ENCODE measurements around the gene RXRB. TPM values are rescaled to one million over a fixed set of nuclear protein-coding genes. Genes with fewer than 3 reads are reported as not detected.

RXRB gene
- total and polyA plus RNA-seq, 2 donors (not counting 1 experiment from before 2014, with no cell fraction given) = 88.3 to 99.9 TPM

DNA sequence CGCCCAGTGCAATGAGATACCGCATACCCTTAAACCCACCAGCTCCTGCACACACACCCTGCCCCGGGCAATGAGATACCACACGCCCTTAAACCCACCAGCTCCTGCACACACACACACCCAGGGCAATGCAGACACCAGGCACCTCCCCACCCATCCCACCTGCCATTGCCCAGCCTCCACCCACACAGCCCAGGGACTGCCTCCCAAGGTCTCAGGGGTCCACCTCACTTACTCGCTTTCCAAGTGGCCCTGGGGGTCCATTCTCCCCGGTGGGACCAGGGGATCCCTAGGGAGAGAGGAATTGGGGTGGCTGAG is 32.2 kb downstream of the RXRB start:
- ATAC-seq (ENCODE audit: low read depth) = no peak
- peaks cover 0 to 12% (median 4%) of the 10 kb centered on the region in 4 experiments for H3K27me3 ChIP-seq (replicated peaks in 1 of 4; ENCODE audit: control extremely low read depth in 1 of 4, control insufficient read depth in 3 of 4, insufficient read depth in 4 of 4, low read length in 3 of 4)

DNA sequence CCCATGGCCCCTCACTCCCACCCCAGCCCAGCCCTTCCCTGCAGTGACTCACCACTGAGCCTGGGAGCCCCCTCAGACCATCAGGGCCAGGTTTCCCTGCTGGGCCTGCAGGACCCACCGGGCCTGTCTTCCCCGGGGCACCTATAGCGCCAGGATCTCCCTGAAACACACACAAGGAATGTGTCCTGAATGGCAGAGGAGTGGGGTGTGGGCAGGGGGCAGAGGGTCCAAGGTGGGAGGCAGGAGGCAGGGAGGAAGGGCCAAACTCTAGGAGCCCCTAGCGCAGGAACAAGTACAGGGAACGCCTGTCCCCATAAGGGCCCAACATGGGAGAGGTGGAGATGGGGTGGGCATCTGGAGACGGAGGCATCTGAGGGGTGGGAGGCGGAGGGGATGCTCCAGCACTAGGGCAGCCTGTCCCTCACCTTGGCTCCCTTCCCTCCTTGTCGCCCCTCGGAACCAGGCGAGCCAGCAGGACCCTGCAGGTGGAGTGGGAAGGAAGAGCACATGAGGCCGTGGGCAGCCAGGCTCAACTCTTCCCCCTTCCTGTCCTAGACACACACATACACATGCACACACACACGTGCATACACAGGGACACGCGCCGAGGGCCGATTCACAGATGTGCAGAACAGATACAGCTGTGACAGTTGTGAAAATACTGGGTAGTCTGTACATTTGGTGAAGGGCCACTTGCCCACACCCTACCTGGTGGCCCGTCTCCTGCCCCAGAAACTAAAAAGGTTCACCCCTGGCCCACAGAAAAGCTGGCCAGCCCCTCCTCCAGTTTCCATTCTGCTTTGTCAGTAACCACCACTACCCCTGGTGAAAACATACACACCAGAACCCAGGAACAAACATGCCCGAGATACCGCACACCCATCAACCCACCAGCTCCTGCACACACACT is 32.8 kb downstream of the RXRB start:
- ATAC-seq (ENCODE audit: low read depth) = no peak
- Mint-ChIP-seq H3K9me3 (ENCODE audit: insufficient read depth) (no peaks in the 10 kb centered on the region), H3K27ac (no peak overlapping the region), H3K27me3 (peaks cover 18% of the 10 kb centered on the region), H3K4me3 (no peak overlapping the region), H3K4me1 (peaks cover 9% of the 10 kb centered on the region)
- WGBS (ENCODE audit: insufficient coverage) = 88% methylated on average over 13 of the region's 19 CpGs
- Histone ChIP-seq H2AFZ (ENCODE audit: insufficient read depth, low read depth, low read length, poor library complexity, severe bottlenecking) (no peak overlapping the region), H3K4me2 (replicated peaks; ENCODE audit: low read depth, low read length, poor library complexity, severe bottlenecking) (no peak overlapping the region), H3K27ac (ENCODE audit: low read length in 2 of 2) (no peak overlapping the region), H3K79me2 (ENCODE audit: control insufficient read depth, insufficient read depth, low read length) (no peaks in the 10 kb centered on the region), H3K9me3 (ENCODE audit: control extremely low read depth in 1 of 3, control insufficient read depth in 2 of 3, insufficient read depth in 1 of 3, low read length in 2 of 3) (no peaks in the 10 kb centered on the region), H3K4me3 (ENCODE audit: control extremely low read depth in 1 of 5, extremely low read depth in 1 of 5, insufficient read depth in 1 of 5, low read depth in 2 of 5, low read length in 4 of 5) (no peak overlapping the region), H3K9ac (ENCODE audit: low read length) (no peak overlapping the region), H3K4me1 (ENCODE audit: control insufficient read depth in 2 of 2, insufficient read depth in 2 of 2, low read length in 2 of 2) (peaks cover 0 to 5% of the 10 kb centered on the region in 2 donors), H3K27me3 (replicated peaks in 1 of 4; ENCODE audit: control extremely low read depth in 1 of 4, control insufficient read depth in 3 of 4, insufficient read depth in 4 of 4, low read length in 3 of 4) (peaks cover 0 to 5% (median 1%) of the 10 kb centered on the region in 4 experiments), H4K20me1 (ENCODE audit: control insufficient read depth, insufficient read depth, low read length, poor library complexity, severe bottlenecking) (no peaks in the 10 kb centered on the region), H3K36me3 (replicated peaks in 1 of 2; ENCODE audit: control extremely low read depth in 1 of 2, control insufficient read depth in 1 of 2, extremely low read depth in 1 of 2, insufficient read depth in 2 of 2, low read length in 1 of 2) (no peaks in the 10 kb centered on the region)
- ChIA-PET CTCF (interaction anchor here (1.1 to 1.3 kb wide), 2 partner anchors 11 to 14 kb away, joined by 3 read pairs; no protein-coding TSS in a partner anchor), POLR2A (no interaction called here)
- TF ChIP-seq, protein P1, sequence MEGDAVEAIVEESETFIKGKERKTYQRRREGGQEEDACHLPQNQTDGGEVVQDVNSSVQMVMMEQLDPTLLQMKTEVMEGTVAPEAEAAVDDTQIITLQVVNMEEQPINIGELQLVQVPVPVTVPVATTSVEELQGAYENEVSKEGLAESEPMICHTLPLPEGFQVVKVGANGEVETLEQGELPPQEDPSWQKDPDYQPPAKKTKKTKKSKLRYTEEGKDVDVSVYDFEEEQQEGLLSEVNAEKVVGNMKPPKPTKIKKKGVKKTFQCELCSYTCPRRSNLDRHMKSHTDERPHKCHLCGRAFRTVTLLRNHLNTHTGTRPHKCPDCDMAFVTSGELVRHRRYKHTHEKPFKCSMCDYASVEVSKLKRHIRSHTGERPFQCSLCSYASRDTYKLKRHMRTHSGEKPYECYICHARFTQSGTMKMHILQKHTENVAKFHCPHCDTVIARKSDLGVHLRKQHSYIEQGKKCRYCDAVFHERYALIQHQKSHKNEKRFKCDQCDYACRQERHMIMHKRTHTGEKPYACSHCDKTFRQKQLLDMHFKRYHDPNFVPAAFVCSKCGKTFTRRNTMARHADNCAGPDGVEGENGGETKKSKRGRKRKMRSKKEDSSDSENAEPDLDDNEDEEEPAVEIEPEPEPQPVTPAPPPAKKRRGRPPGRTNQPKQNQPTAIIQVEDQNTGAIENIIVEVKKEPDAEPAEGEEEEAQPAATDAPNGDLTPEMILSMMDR (IDR thresholded peaks at IDR 0.05) = no peak
- TF ChIP-seq EZH2 (IDR thresholded peaks at IDR 0.05; ENCODE audit: borderline replicate concordance, insufficient read depth, low read depth, low read length, poor library complexity, severe bottlenecking) = no peak
- intact Hi-C loops (cut with micrococcal nuclease) = no loop called here
- no peak for DNase-seq

More for the DNA sequence above, 32.2 kb downstream of the RXRB start:
- no peaks in the 10 kb centered on the region for H3K9me3 Mint-ChIP-seq (ENCODE audit: insufficient read depth)
- no peak overlapping the region for H3K4me3 ChIP-seq (ENCODE audit: control extremely low read depth in 1 of 5, extremely low read depth in 1 of 5, insufficient read depth in 1 of 5, low read depth in 2 of 5, low read length in 4 of 5)
- H3K9ac ChIP-seq (ENCODE audit: low read length) = no peak overlapping the region
- H3K36me3 ChIP-seq (replicated peaks in 1 of 2; ENCODE audit: control extremely low read depth in 1 of 2, control insufficient read depth in 1 of 2, extremely low read depth in 1 of 2, insufficient read depth in 2 of 2, low read length in 1 of 2) = no peaks in the 10 kb centered on the region
- no peak overlapping the region for H3K4me2 ChIP-seq (replicated peaks; ENCODE audit: low read depth, low read length, poor library complexity, severe bottlenecking)
- H3K9me3 ChIP-seq (ENCODE audit: control extremely low read depth in 1 of 3, control insufficient read depth in 2 of 3, insufficient read depth in 1 of 3, low read length in 2 of 3) = no peaks in the 10 kb centered on the region
- intact Hi-C loops (cut with micrococcal nuclease) = no loop called here
- peaks cover 9% of the 10 kb centered on the region for H3K4me1 Mint-ChIP-seq
- no peaks in the 10 kb centered on the region for H4K20me1 ChIP-seq (ENCODE audit: control insufficient read depth, insufficient read depth, low read length, poor library complexity, severe bottlenecking)
- POLR2A ChIA-PET = no interaction called here
- no peak overlapping the region for H3K27ac ChIP-seq (ENCODE audit: low read length in 2 of 2)
- H3K79me2 ChIP-seq (ENCODE audit: control insufficient read depth, insufficient read depth, low read length) = no peaks in the 10 kb centered on the region
- H3K4me3 Mint-ChIP-seq = no peak overlapping the region
- TF ChIP-seq, protein P1 (IDR thresholded peaks at IDR 0.05) = no peak
- TF ChIP-seq EZH2 (IDR thresholded peaks at IDR 0.05; ENCODE audit: borderline replicate concordance, insufficient read depth, low read depth, low read length, poor library complexity, severe bottlenecking) = no peak
- H3K4me1 ChIP-seq (ENCODE audit: control insufficient read depth in 2 of 2, insufficient read depth in 2 of 2, low read length in 2 of 2) = peaks cover 0 to 6% of the 10 kb centered on the region in 2 donors
- no peak overlapping the region for H3K27ac Mint-ChIP-seq
- peaks cover 21% of the 10 kb centered on the region for H3K27me3 Mint-ChIP-seq
- CTCF ChIA-PET = interaction anchor here (1.1 to 1.3 kb wide), 2 partner anchors 10 to 14 kb away, joined by 3 read pairs; no protein-coding TSS in a partner anchor
- 70% methylated on average over 5 of the region's 6 CpGs for WGBS (ENCODE audit: insufficient coverage)
- DNase-seq = no peak
- no peak overlapping the region for H2AFZ ChIP-seq (ENCODE audit: insufficient read depth, low read depth, low read length, poor library complexity, severe bottlenecking)

All from B cell (primary cell).